Testis (tissue), 3 donors: ENCODE data around the gene MYADM. TPM values are rescaled to one million over a fixed set of nuclear protein-coding genes. Genes with fewer than 3 reads are reported as not detected.
"Not testable (repeated sequence)": the region's sequence is repeated elsewhere in the genome, so short reads cannot be mapped to it uniquely, and the experiment has no call there.

Experiments used
- DNase-seq: peaks from one replicate; pipeline ENCODE4 v3.0.0-alpha.2; 2019
- H3K27ac ChIP-seq, 2 donors: fragments of 200-600 bp; sonication (generic); one replicate each; pipeline ENCODE4 v1.5.1; 2019
- H3K27me3 ChIP-seq: fragments of 200-600 bp; sonication (generic); one replicate; pipeline ENCODE4 v1.5.1; 2019
- H3K36me3 ChIP-seq: fragments of 200-600 bp; sonication (generic); one replicate; pipeline ENCODE4 v1.5.1; 2017; ENCODE audit warnings: low read depth; ENCODE audit errors: missing control alignments
- H3K4me1 ChIP-seq: fragments of 200-600 bp; sonication (generic); one replicate; pipeline ENCODE4 v1.5.1; 2019
- H3K4me3 ChIP-seq, 2 donors: fragments of 200-600 bp; sonication (generic); one replicate each; pipeline ENCODE4 v1.5.1; 2017 to 2019
- H3K9me3 ChIP-seq: fragments of 200-600 bp; sonication (generic); one replicate; pipeline ENCODE4 v1.5.1; 2017
- CTCF ChIP-seq, 3 experiments: fragments of 450-650 bp in 2 of 3; fragments of 200-600 bp in 1 of 3; sonication (generic) in 1 of 3; IDR thresholded peaks; one replicate each; pipeline ENCODE4 v1.5.1; 2016 to 2019; ENCODE audit warnings: antibody characterized with exemption in 3 of 3, mild to moderate bottlenecking in 2 of 3, moderate library complexity in 1 of 3
- POLR2A ChIP-seq: fragments of 450-650 bp; IDR thresholded peaks from one replicate; pipeline ENCODE4 v1.6.1; 2017; ENCODE audit warnings: antibody characterized with exemption, mild to moderate bottlenecking, moderate library complexity
- WGBS, 2 donors: methylation state at CpG; one replicate each; pipeline ENCODE4 v1.1.5; 2018; 5-methylcytosine and 5-hydroxymethylcytosine counted together
- intact Hi-C: fragments of 100-400 bp; cut with DNase I; formaldehyde crosslinking; loops from one replicate; pipeline ENCODE4 v1.15.1; 2023; ENCODE audit warnings: low total_unique reads
- polyA plus RNA-seq: library from polyadenylated mRNA; stranded (reverse); fragments of 350-450 nt; fragmentation: Illumina TruSeq; extraction: RNeasy Lipid Tissue Mini Kit (QIAGEN cat#74804); gene quantifications from one replicate; pipeline ENCODE4 v1.2.3, GENCODE V29; 2014; ENCODE audit warnings: low read depth, low replicate concordance; ENCODE audit not compliant: insufficient read depth
- total RNA-seq, 2 donors: library from RNA; depleted of rRNA; stranded (reverse); fragments of >200 nt; gene quantifications; one replicate each; pipeline ENCODE4 v1.2.3, GENCODE V29; 2016

Gene MYADM
- total and polyA plus RNA-seq, 3 donors from 2014 or later = 48.7 to 128 (median 57.8) TPM

GRCh38 chr19:53824134-53824611 lies 43.5 kb upstream of the MYADM start, which contains the start of gene NLRP12:
TSS of gene NLRP12 (minus strand) at chr19:53824314. CDS start at chr19:53824174, 140 bp downstream.
- WGBS, 2 donors = 68 to 81% methylated on average over 14 of the region's 14 CpGs
- Histone ChIP-seq H3K4me1 (no peaks in the 10 kb centered on the region), H3K27me3 (no peaks in the 10 kb centered on the region), H3K9me3 (no peaks in the 10 kb centered on the region), H3K27ac (no peak within 1 kb of the TSS), H3K36me3 (no peaks in the 10 kb centered on the region), H3K4me3 (no peak within 1 kb of the TSS)
- TF ChIP-seq CTCF (IDR thresholded peaks at IDR 0.05) = no peak
- TF ChIP-seq POLR2A = no peak
- intact Hi-C loops = no loop called here
- no peak for DNase-seq

- H3K4me3 ChIP-seq = no peak overlapping the region
- no peaks in the 10 kb centered on the region for H3K27me3 ChIP-seq
- intact Hi-C loops = no loop called here
- H3K4me1 ChIP-seq = no peaks in the 10 kb centered on the region
- no peak for DNase-seq
- TF ChIP-seq CTCF (IDR thresholded peaks at IDR 0.05) (no peak), POLR2A (no peak)
- 60 to 77% methylated on average over 7 of the region's 7 CpGs for WGBS, 2 donors
- no peaks in the 10 kb centered on the region for H3K36me3 ChIP-seq
- no peaks in the 10 kb centered on the region for H3K9me3 ChIP-seq
- no peak overlapping the region for H3K27ac ChIP-seq
These were observed 40.8 kb upstream of the MYADM start for GRCh38 chr19:53826876-53827275.

GRCh38 chr19:53828531-53828930 lies 39.2 kb upstream of the MYADM start:
- Histone ChIP-seq H3K27ac (no peak overlapping the region), H3K9me3 (no peaks in the 10 kb centered on the region), H3K4me1 (no peaks in the 10 kb centered on the region), H3K27me3 (no peaks in the 10 kb centered on the region), H3K4me3 (no peak overlapping the region), H3K36me3 (no peaks in the 10 kb centered on the region)
- TF ChIP-seq POLR2A (no peak), CTCF (IDR thresholded peaks at IDR 0.05) (no peak)
- no peak for DNase-seq
- WGBS, 2 donors = 77 to 83% methylated on average over 3 of the region's 3 CpGs
- intact Hi-C loops = no loop called here

- H3K4me1 ChIP-seq, H3K9me3 ChIP-seq, H3K27ac ChIP-seq, DNase-seq, H3K27me3 ChIP-seq, intact Hi-C loops, H3K36me3 ChIP-seq, H3K4me3 ChIP-seq: not testable (repeated sequence)
- 36 to 37% methylated on average over 10 to 13 of the region's 13 CpGs for WGBS, 2 donors
These were observed 34.8 kb upstream of the MYADM start for GRCh38 chr19:53832861-53833260.

GRCh38 chr19:53838446-53838845 lies 29.2 kb upstream of the MYADM start:
- 72 to 77% methylated on average over 5 of the region's 5 CpGs for WGBS, 2 donors

GRCh38 chr19:53840241-53840640 lies 27.4 kb upstream of the MYADM start:
- H3K9me3 ChIP-seq, H3K27ac ChIP-seq, DNase-seq, H3K4me1 ChIP-seq, H3K4me3 ChIP-seq, H3K36me3 ChIP-seq, intact Hi-C loops, H3K27me3 ChIP-seq: not testable (repeated sequence)
- WGBS, 2 donors = 93 to 94% methylated on average over 12 of the region's 12 CpGs

More at GRCh38 chr19:53838446-53838845, 29.2 kb upstream of the MYADM start:
- H3K4me3 ChIP-seq, H3K4me1 ChIP-seq, H3K27ac ChIP-seq, H3K36me3 ChIP-seq, intact Hi-C loops, DNase-seq, H3K9me3 ChIP-seq, H3K27me3 ChIP-seq: not testable (repeated sequence)

GRCh38 chr19:53840914-53841313 lies 26.8 kb upstream of the MYADM start:
- intact Hi-C loops, H3K36me3 ChIP-seq, H3K9me3 ChIP-seq, H3K27ac ChIP-seq, H3K27me3 ChIP-seq, DNase-seq, H3K4me3 ChIP-seq, H3K4me1 ChIP-seq: not testable (repeated sequence)
- 82 to 83% methylated on average over 4 of the region's 4 CpGs for WGBS, 2 donors
